Endothelial cell of umbilical vein (primary cell): ENCODE data around the gene LRP1-AS.

ENCODE experiments used
- CTCF ChIP-seq, 2 donors: IDR thresholded peaks; 1 replicate in 1 of 2; 2 replicates in 1 of 2; pipeline ENCODE4 v1.5.1; 2011; ENCODE audit warnings: low read length in 2 of 2, mild to moderate bottlenecking in 2 of 2, moderate library complexity in 2 of 2, control low read depth in 1 of 2, inconsistent platforms in 1 of 2, low read depth in 1 of 2; ENCODE audit not compliant: insufficient read depth in 1 of 2; ENCODE audit errors: extremely low read depth in 1 of 2
- EZH2 ChIP-seq: IDR thresholded peaks from 2 replicates; pipeline ENCODE4 v1.6.1; 2012; ENCODE audit warnings: borderline replicate concordance, low read depth, mild to moderate bottlenecking, moderate library complexity, low read length, inconsistent platforms; ENCODE audit not compliant: severe bottlenecking
- FOS ChIP-seq: IDR thresholded peaks from 2 replicates; pipeline ENCODE4 v1.6.1; 2011; ENCODE audit warnings: mild to moderate bottlenecking, low read length, moderate library complexity, borderline replicate concordance; ENCODE audit not compliant: insufficient read depth
- JUN ChIP-seq: IDR thresholded peaks from 2 replicates; pipeline ENCODE4 v1.6.1; 2011; ENCODE audit warnings: borderline replicate concordance, low read depth; ENCODE audit not compliant: insufficient read length, insufficient read depth
- MAX ChIP-seq: IDR thresholded peaks from 2 replicates; pipeline ENCODE4 v1.6.1; 2011; ENCODE audit not compliant: insufficient read depth, insufficient read length
- MYC ChIP-seq: IDR thresholded peaks from one replicate; pipeline ENCODE4 v1.6.1; 2011; ENCODE audit warnings: mild to moderate bottlenecking, low read depth, low read length
- POLR2A ChIP-seq: IDR thresholded peaks from 2 replicates; pipeline ENCODE4 v1.6.1; 2012; ENCODE audit warnings: low read depth, mild to moderate bottlenecking, control low read depth, low read length
- POLR2AphosphoS5 ChIP-seq: IDR thresholded peaks from 2 replicates; pipeline ENCODE4 v1.6.1; 2012; ENCODE audit warnings: low read depth, mild to moderate bottlenecking, control low read depth, low read length, moderate library complexity; ENCODE audit not compliant: insufficient read depth

- TF ChIP-seq FOS (no peak), CTCF (IDR thresholded peaks at IDR 0.05; ENCODE audit: extremely low read depth in 1 of 2, insufficient read depth in 1 of 2, low read depth in 1 of 2, low read length in 2 of 2) (no peak), POLR2A (no peak), POLR2AphosphoS5 (no peak), MAX (no peak), EZH2 (no peak), MYC (no peak), JUN (no peak)
Measured at GRCh38 chr12:57195186-57195585, 47.8 kb upstream of the LRP1-AS start.
